Right lobe of liver (tissue), 6 donors: ENCODE data around the gene TPST1. TPM values are rescaled to one million over a fixed set of nuclear protein-coding genes. Genes with fewer than 3 reads are reported as not detected.

Source experiments
- ATAC-seq, 4 donors: fragments of 200-7000 bp; cut with Tn5 transposase; one replicate each; pipeline ENCODE4 v1.9.1; 2020; ENCODE audit warnings: mild to moderate bottlenecking in 4 of 4, moderate library complexity in 4 of 4
- DNase-seq, 3 donors: peaks; one replicate each; pipeline ENCODE4 v3.0.0-alpha.2; 2020
- H3K27ac ChIP-seq, 3 donors: fragments of 200-600 bp; one replicate each; pipeline ENCODE4 v1.8.0; 2022
- H3K27me3 ChIP-seq, 2 donors: fragments of 200-600 bp; one replicate each; pipeline ENCODE4 v1.8.0; 2022
- H3K36me3 ChIP-seq, 4 donors: fragments of 200-600 bp; sonication (generic) in 1 of 4; one replicate each; pipeline versions ENCODE4 v1.5.1 to v1.8.0; 2017 to 2022; ENCODE audit warnings: control low read depth in 1 of 4
- H3K4me1 ChIP-seq, 4 donors: fragments of 200-600 bp; sonication (generic) in 1 of 4; one replicate each; pipeline versions ENCODE4 v1.5.1 to v1.8.0; 2017 to 2022; ENCODE audit warnings: control low read depth in 1 of 4
- H3K4me3 ChIP-seq, 3 donors: fragments of 200-600 bp; one replicate each; pipeline ENCODE4 v1.8.0; 2022
- H3K9me3 ChIP-seq, 4 donors: fragments of 200-600 bp; sonication (generic) in 1 of 4; one replicate each; pipeline versions ENCODE4 v1.5.1 to v1.8.0; 2017 to 2022; ENCODE audit warnings: control low read depth in 1 of 4
- POLR2A ChIP-seq: fragments of 450-650 bp; IDR thresholded peaks from one replicate; pipeline ENCODE4 v1.6.1; 2017; ENCODE audit warnings: antibody characterized with exemption, mild to moderate bottlenecking
- WGBS: methylation state at CpG from one replicate; pipeline ENCODE4 v1.1.6; 2018; ENCODE audit warnings: low coverage, low lambda C conversion rate; ENCODE audit not compliant: insufficient coverage; ENCODE audit errors: missing lambda C conversion rate; 5-methylcytosine and 5-hydroxymethylcytosine counted together
- intact Hi-C, 2 donors: fragments of 100-400 bp; cut with DNase I; formaldehyde crosslinking; loops; one replicate each; pipeline versions ENCODE4 v1.11.2 to v1.14.1; 2022
- total RNA-seq, 6 experiments: library from RNA; depleted of rRNA in 2 of 6; stranded (reverse); fragments of >200 nt in 2 of 6; fragmentation: NEBNext Ultra II Directional in 3 of 6; extraction: Animal tissue kit (Norgen Biotek cat#: 25700) in 3 of 6; gene quantifications; one replicate each; pipeline versions ENCODE4 v1.1.0 to v1.2.4, GENCODE V29; 2016 to 2023
- TF ChIP-seq, protein P1 (sequence below), 4 donors: fragments of 200-600 bp in 3 of 4; fragments of 450-650 bp in 1 of 4; IDR thresholded peaks; one replicate each; pipeline versions ENCODE4 v1.5.1 to v1.8.0; 2016 to 2022; ENCODE audit warnings: antibody characterized with exemption in 4 of 4, mild to moderate bottlenecking in 2 of 4
- donor health status: DM: no; HTN: yes; CAD: no.
- donor health status: DM: no; HTN: no; CAD: no.
- donor health status: DM: no; HTN: no; CAD: no.
- donor health status: DM: no; HTN: yes; CAD: no.
- donor health status: DM: no; HTN: yes; CAD: no.

Gene TPST1
- total RNA-seq, 6 experiments from 2014 or later, result 18.0 to 40.5 (median 26.3) TPM

DNA sequence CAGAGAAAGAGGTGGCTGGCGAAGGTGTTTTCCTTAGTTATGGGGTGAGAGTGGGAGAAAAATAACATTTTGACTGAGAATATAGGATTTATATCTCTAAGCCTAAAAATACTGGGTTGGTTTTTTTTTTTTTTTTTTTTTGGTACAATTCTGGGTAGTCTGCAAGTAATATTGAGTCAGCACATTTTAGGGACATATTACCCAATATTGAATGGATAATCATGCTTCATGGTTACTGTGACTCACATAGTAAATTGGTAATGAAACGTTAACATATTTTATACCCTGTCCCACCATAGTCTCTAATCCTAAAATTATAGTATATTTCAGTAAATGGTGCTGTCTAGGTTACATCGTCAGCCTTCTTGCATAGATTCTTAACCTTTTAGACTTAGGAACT is 91.4 kb downstream of the TPST1 start:
- Histone ChIP-seq H3K4me1 (peaks cover 0 to 16% (median 0%) of the 10 kb centered on the region in 4 donors), H3K36me3 (no peaks in the 10 kb centered on the region), H3K9me3 (no peaks in the 10 kb centered on the region), H3K4me3 (no peak overlapping the region), H3K27ac (peak overlapping the region in 1 of 3 donors; percentile 38), H3K27me3 (no peaks in the 10 kb centered on the region)
- TF ChIP-seq, protein P1, sequence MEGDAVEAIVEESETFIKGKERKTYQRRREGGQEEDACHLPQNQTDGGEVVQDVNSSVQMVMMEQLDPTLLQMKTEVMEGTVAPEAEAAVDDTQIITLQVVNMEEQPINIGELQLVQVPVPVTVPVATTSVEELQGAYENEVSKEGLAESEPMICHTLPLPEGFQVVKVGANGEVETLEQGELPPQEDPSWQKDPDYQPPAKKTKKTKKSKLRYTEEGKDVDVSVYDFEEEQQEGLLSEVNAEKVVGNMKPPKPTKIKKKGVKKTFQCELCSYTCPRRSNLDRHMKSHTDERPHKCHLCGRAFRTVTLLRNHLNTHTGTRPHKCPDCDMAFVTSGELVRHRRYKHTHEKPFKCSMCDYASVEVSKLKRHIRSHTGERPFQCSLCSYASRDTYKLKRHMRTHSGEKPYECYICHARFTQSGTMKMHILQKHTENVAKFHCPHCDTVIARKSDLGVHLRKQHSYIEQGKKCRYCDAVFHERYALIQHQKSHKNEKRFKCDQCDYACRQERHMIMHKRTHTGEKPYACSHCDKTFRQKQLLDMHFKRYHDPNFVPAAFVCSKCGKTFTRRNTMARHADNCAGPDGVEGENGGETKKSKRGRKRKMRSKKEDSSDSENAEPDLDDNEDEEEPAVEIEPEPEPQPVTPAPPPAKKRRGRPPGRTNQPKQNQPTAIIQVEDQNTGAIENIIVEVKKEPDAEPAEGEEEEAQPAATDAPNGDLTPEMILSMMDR (IDR thresholded peaks at IDR 0.05), result no peak
- no peak for TF ChIP-seq POLR2A
- DNase-seq, result no peak
- intact Hi-C loops, result no loop called here
- peak; percentile 46 to 78 (median 64) for ATAC-seq
- 48% methylated on average over 3 of the region's 3 CpGs for WGBS

DNA sequence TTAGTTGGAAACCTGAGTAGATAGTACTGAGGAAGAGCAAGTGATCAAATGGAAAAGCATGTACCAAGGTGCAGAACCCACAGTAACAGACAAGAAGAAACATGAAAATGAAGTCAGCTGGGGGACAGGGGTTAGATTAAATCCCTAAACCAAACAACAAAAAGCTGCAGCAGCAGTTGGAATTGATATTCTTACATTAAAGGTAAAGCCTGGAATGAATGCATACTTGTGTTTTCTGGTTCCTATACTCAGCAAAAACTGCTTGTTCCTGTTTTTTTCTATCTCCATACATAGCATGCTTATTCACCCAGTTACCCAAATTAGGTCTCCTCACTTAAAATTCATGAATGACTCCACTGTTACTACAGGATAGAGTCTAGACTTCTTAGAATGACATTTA is 92.4 kb downstream of the TPST1 start:
- Histone ChIP-seq H3K27me3 (no peaks in the 10 kb centered on the region), H3K9me3 (no peaks in the 10 kb centered on the region), H3K27ac (peak overlapping the region in 1 of 3 donors; percentile 38), H3K4me3 (no peak overlapping the region), H3K36me3 (no peaks in the 10 kb centered on the region), H3K4me1 (peaks cover 0 to 16% (median 0%) of the 10 kb centered on the region in 4 donors)
- DNase-seq, result no peak
- intact Hi-C loops, result no loop called here
- ATAC-seq, result peak in 1 of 4 donors; percentile 11
- no peak for TF ChIP-seq POLR2A
- TF ChIP-seq, protein P1 (IDR thresholded peaks at IDR 0.05), result no peak

DNA sequence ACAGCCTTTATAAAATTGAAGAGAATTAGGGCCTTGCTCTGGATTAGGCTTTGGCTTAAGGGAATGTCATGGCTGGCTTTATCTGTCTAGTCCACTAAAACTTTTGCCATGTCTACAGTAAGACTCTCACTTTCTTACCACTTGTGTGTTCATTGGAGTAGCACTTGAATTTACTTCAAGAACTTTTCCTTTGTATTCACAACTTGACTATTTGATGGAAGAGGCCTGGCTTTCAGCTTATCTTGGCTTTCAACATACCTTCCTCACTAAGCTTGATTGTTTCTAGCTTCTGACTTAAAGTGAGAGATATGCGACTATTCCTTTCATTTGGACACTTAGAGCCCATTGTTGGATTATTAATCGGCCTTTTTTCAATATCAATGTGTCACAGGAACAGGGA is 96.1 kb downstream of the TPST1 start:
- intact Hi-C loops, result no loop called here
- no peak for TF ChIP-seq POLR2A
- TF ChIP-seq, protein P1 (IDR thresholded peaks at IDR 0.05), result no peak
- ATAC-seq (no peak), DNase-seq (no peak)
- Histone ChIP-seq H3K27me3 (no peaks in the 10 kb centered on the region), H3K9me3 (no peaks in the 10 kb centered on the region), H3K36me3 (no peaks in the 10 kb centered on the region), H3K4me3 (no peak overlapping the region), H3K27ac (no peak overlapping the region), H3K4me1 (peaks cover 0 to 17% (median 4%) of the 10 kb centered on the region in 4 donors)
- 89% methylated on average over 2 of the region's 2 CpGs for WGBS

DNA sequence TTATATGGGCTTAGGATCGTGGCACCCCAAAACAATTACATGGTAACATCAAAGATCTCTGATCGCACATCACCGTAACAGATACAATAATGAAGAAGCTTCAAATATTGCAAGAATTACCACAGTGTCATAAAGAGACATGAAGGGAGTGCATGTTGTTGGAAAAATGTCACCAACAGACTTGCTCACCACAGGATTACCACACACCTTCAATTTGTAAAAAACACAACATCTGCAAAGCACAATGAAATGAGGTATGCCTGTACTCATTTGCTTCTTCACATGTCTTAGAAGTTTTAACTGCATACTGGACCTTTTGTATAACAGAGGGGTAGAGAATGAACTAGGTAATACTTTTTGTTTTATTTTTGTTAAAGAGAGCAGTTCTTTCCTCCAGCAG is 96.6 kb downstream of the TPST1 start:
- H3K27me3 ChIP-seq, result no peaks in the 10 kb centered on the region
- TF ChIP-seq, protein P1 (IDR thresholded peaks at IDR 0.05), result no peak
- no peak for TF ChIP-seq POLR2A
- intact Hi-C loops, result no loop called here
- H3K4me3 ChIP-seq, result no peak overlapping the region
- no peaks in the 10 kb centered on the region for H3K36me3 ChIP-seq
- H3K9me3 ChIP-seq, result no peaks in the 10 kb centered on the region
- ATAC-seq (no peak), DNase-seq (no peak)
- WGBS, result 85% methylated on average over 2 of the region's 3 CpGs
- H3K4me1 ChIP-seq, result peaks cover 0 to 17% (median 6%) of the 10 kb centered on the region in 4 donors
- no peak overlapping the region for H3K27ac ChIP-seq
